Keratinocyte (primary cell): ENCODE data around the gene PCDHA12. TPM values are rescaled to one million over a fixed set of nuclear protein-coding genes. Genes with fewer than 3 reads are reported as not detected.
"Not testable (repeated sequence)": the region's sequence is repeated elsewhere in the genome, so short reads cannot be mapped to it uniquely, and the experiment has no call there.

Experiments used
- DNase-seq: peaks from one replicate; pipeline ENCODE4 v3.0.0-alpha.2; 2011; ENCODE audit warnings: low read depth, missing footprints, low spot score
- FAIRE-seq: peaks from 2 replicates; lab custom pipeline; 2011; peaks lifted over from hg19 to GRCh38; lab: Jason Lieb, UNC
- H2AFZ ChIP-seq: 2 replicates; pipeline ENCODE4 v1.6.0; 2012; ENCODE audit warnings: low read length, control low read depth, inconsistent platforms; ENCODE audit not compliant: control insufficient read depth
- H3K27ac ChIP-seq: 2 replicates; pipeline ENCODE4 v1.5.1; 2011; ENCODE audit warnings: low read length; ENCODE audit not compliant: control insufficient read depth, insufficient read depth
- H3K27me3 ChIP-seq: 3 replicates; pipeline ENCODE4 v1.6.0; 2011; ENCODE audit warnings: low read length; ENCODE audit not compliant: control insufficient read depth, insufficient read depth; ENCODE audit errors: extremely low read depth
- H3K36me3 ChIP-seq, 2 experiments: 2 replicates in 1 of 2; 3 replicates in 1 of 2; pipeline ENCODE4 v1.5.1; 2011; ENCODE audit warnings: low read length in 2 of 2, mild to moderate bottlenecking in 1 of 2; ENCODE audit not compliant: control insufficient read depth in 2 of 2, insufficient read depth in 2 of 2; ENCODE audit errors: extremely low read depth in 1 of 2
- H3K4me1 ChIP-seq: 3 replicates; pipeline ENCODE4 v1.5.1; 2011; ENCODE audit warnings: low read length; ENCODE audit not compliant: control insufficient read depth, insufficient read depth; ENCODE audit errors: extremely low read depth
- H3K4me2 ChIP-seq: 3 replicates; pipeline ENCODE4 v1.6.0; 2011; ENCODE audit warnings: low read depth, low read length; ENCODE audit not compliant: control insufficient read depth, insufficient read depth; ENCODE audit errors: extremely low read depth
- H3K4me3 ChIP-seq, 3 experiments: fragments of 200-600 bp in 1 of 3; sonication (generic) in 1 of 3; 2 replicates in 2 of 3; 3 replicates in 1 of 3; pipeline ENCODE4 v1.5.1; 2011 to 2016; ENCODE audit warnings: low read length in 3 of 3, mild to moderate bottlenecking in 3 of 3, control low read depth in 2 of 3, inconsistent platforms in 1 of 3, low read depth in 1 of 3, mixed read lengths in 1 of 3, mixed run types in 1 of 3, moderate library complexity in 1 of 3; ENCODE audit not compliant: control insufficient read depth in 2 of 3, insufficient read depth in 2 of 3; ENCODE audit errors: extremely low read depth in 1 of 3
- H3K79me2 ChIP-seq: 2 replicates; pipeline ENCODE4 v1.6.0; 2012; ENCODE audit warnings: low read length; ENCODE audit not compliant: control insufficient read depth, insufficient read depth
- H3K9ac ChIP-seq: 3 replicates; pipeline ENCODE4 v1.6.0; 2011; ENCODE audit warnings: low read length; ENCODE audit not compliant: control insufficient read depth, insufficient read depth; ENCODE audit errors: extremely low read depth
- H3K9me1 ChIP-seq: 3 replicates; pipeline ENCODE4 v1.6.0; 2011; ENCODE audit warnings: low read length; ENCODE audit not compliant: control insufficient read depth, insufficient read depth; ENCODE audit errors: extremely low read depth
- H3K9me3 ChIP-seq: 2 replicates; pipeline ENCODE4 v1.5.1; 2012; ENCODE audit warnings: low read depth, low read length; ENCODE audit not compliant: control insufficient read depth
- H4K20me1 ChIP-seq: 3 replicates; pipeline ENCODE4 v1.6.0; 2011; ENCODE audit warnings: low read length; ENCODE audit not compliant: control insufficient read depth, insufficient read depth; ENCODE audit errors: extremely low read depth
- EZH2 ChIP-seq: IDR thresholded peaks from one replicate; pipeline ENCODE4 v1.6.1; 2012; ENCODE audit warnings: inconsistent platforms, mild to moderate bottlenecking, low read length, moderate library complexity
- dilution Hi-C: fragments of 300-500 bp; cut with MboI; formaldehyde crosslinking; loops from one replicate; pipeline ENCODE4 v1.7.0; 2020; ENCODE audit warnings: low sequenced_read_pairs; ENCODE audit not compliant: extremely low pct_ligation_motif_present
- polyA plus RNA-seq, 5 experiments: library from polyadenylated mRNA; depleted of rRNA in 3 of 5; stranded (reverse) in 3 of 5; stranded (forward) in 1 of 5; unstranded in 1 of 5; fragments of >200 nt; gene quantifications; 1 replicate in 1 of 5; 2 replicates in 3 of 5; 3 replicates in 1 of 5; pipeline versions ENCODE4 v1.2.1 to v1.2.3, GENCODE V29; 2011 to 2012; ENCODE audit warnings: missing spikeins in 2 of 5, low read depth in 1 of 5, low replicate concordance in 1 of 5
- TF ChIP-seq, protein P1 (sequence below), 3 experiments: IDR thresholded peaks in 1 of 3; conservative IDR thresholded peaks in 1 of 3; optimal IDR thresholded peaks in 1 of 3; 2 replicates in 2 of 3; 3 replicates in 1 of 3; pipeline versions ENCODE3 to v1.5.1; 2011; ENCODE audit warnings: low read length in 3 of 3, mild to moderate bottlenecking in 3 of 3, moderate library complexity in 2 of 3, control low read depth in 1 of 3, inconsistent platforms in 1 of 3; ENCODE audit not compliant: insufficient read depth in 2 of 3; ENCODE audit errors: extremely low read depth in 1 of 3

The PCDHA12 gene
- polyA plus RNA-seq, 1 donor (not counting 4 experiments of a cell fraction or from before 2014, with no cell fraction given) = 0.04 TPM

- Histone ChIP-seq H3K27ac (no peak within 1 kb of the TSS), H3K9me3 (peaks cover 16% of the 10 kb centered on the region), H3K9ac (no peak within 1 kb of the TSS), H2AFZ (no peak within 1 kb of the TSS), H3K36me3 (no peaks in the 10 kb centered on the region), H3K9me1 (no peaks in the 10 kb centered on the region), H3K4me3 (no peak within 1 kb of the TSS), H3K79me2 (no peaks in the 10 kb centered on the region), H4K20me1 (no peaks in the 10 kb centered on the region), H3K4me2 (no peak within 1 kb of the TSS), H3K4me1 (no peaks in the 10 kb centered on the region), H3K27me3 (no peaks in the 10 kb centered on the region)
- DNase-seq (no peak), FAIRE-seq (no peak)
- dilution Hi-C loops = no loop called here
- TF ChIP-seq EZH2 = no peak
- TF ChIP-seq, protein P1, sequence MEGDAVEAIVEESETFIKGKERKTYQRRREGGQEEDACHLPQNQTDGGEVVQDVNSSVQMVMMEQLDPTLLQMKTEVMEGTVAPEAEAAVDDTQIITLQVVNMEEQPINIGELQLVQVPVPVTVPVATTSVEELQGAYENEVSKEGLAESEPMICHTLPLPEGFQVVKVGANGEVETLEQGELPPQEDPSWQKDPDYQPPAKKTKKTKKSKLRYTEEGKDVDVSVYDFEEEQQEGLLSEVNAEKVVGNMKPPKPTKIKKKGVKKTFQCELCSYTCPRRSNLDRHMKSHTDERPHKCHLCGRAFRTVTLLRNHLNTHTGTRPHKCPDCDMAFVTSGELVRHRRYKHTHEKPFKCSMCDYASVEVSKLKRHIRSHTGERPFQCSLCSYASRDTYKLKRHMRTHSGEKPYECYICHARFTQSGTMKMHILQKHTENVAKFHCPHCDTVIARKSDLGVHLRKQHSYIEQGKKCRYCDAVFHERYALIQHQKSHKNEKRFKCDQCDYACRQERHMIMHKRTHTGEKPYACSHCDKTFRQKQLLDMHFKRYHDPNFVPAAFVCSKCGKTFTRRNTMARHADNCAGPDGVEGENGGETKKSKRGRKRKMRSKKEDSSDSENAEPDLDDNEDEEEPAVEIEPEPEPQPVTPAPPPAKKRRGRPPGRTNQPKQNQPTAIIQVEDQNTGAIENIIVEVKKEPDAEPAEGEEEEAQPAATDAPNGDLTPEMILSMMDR (optimal IDR thresholded peaks at IDR 0.05 in 1 of 3, IDR thresholded peaks at IDR 0.05 in 1 of 3, conservative IDR thresholded peaks at IDR 0.05 in 1 of 3; ENCODE audit: extremely low read depth in 1 of 3, insufficient read depth in 2 of 3, low read length in 3 of 3) = no peak
Observed at GRCh38 chr5:140833993-140834392, 41.1 kb upstream of the PCDHA12 start, which contains the start of gene PCDHA7. TSS of gene PCDHA7 (plus strand) at chr5:140834269. CDS start at chr5:140834384, 115 bp downstream.

- H2AFZ ChIP-seq, H3K79me2 ChIP-seq, H3K36me3 ChIP-seq, H3K4me3 ChIP-seq, H3K9me1 ChIP-seq, H3K27me3 ChIP-seq, FAIRE-seq, H3K27ac ChIP-seq, dilution Hi-C loops, DNase-seq, H3K4me2 ChIP-seq, H4K20me1 ChIP-seq, H3K4me1 ChIP-seq, H3K9ac ChIP-seq: not testable (repeated sequence)
- peaks cover 16% of the 10 kb centered on the region for H3K9me3 ChIP-seq
Observed at GRCh38 chr5:140834439-140835008, 40.6 kb upstream of the PCDHA12 start.
